NT2/D1 (cell line): ENCODE measurements around the gene HOXA3.
A peak's percentile ranks its signal among the peaks of the same experiment; 100 is the strongest.

Experiments
- DNase-seq: peaks from one replicate; pipeline ENCODE4 v3.0.0-alpha.2; 2011; ENCODE audit warnings: low read depth, low spot score
- H3K27me3 ChIP-seq: 2 replicates; pipeline ENCODE4 v1.6.0; 2011; ENCODE audit warnings: mild to moderate bottlenecking; ENCODE audit not compliant: insufficient read length, insufficient read depth
- H3K36me3 ChIP-seq: 2 replicates; pipeline ENCODE4 v1.6.1; 2011; ENCODE audit warnings: mild to moderate bottlenecking, low read length, mixed read lengths; ENCODE audit not compliant: insufficient read depth, insufficient read length
- H3K4me1 ChIP-seq: 2 replicates; pipeline ENCODE4 v1.5.1; 2011; ENCODE audit not compliant: insufficient read depth, insufficient read length
- H3K4me3 ChIP-seq: 2 replicates; pipeline ENCODE4 v1.5.1; 2011; ENCODE audit warnings: low read depth; ENCODE audit not compliant: insufficient read length
- H3K9ac ChIP-seq: 2 replicates; pipeline ENCODE4 v1.6.0; 2011; ENCODE audit warnings: low read depth; ENCODE audit not compliant: insufficient read length
- H3K9me3 ChIP-seq: 2 replicates; pipeline ENCODE4 v1.5.1; 2011; ENCODE audit warnings: mild to moderate bottlenecking, low read length; ENCODE audit not compliant: insufficient read depth
- SUZ12 ChIP-seq: IDR thresholded peaks from 2 replicates; pipeline ENCODE4 v1.6.1; 2011; ENCODE audit not compliant: insufficient read length, insufficient read depth; ENCODE audit errors: extremely low read depth
- YY1 ChIP-seq: IDR thresholded peaks from 2 replicates; pipeline ENCODE4 v1.6.1; 2011; ENCODE audit not compliant: insufficient read length, insufficient read depth
- ZNF274 ChIP-seq: IDR thresholded peaks from 2 replicates; pipeline ENCODE4 v1.6.1; 2011; ENCODE audit warnings: mild to moderate bottlenecking, low read depth, low read length

HOXA3 gene

DNA sequence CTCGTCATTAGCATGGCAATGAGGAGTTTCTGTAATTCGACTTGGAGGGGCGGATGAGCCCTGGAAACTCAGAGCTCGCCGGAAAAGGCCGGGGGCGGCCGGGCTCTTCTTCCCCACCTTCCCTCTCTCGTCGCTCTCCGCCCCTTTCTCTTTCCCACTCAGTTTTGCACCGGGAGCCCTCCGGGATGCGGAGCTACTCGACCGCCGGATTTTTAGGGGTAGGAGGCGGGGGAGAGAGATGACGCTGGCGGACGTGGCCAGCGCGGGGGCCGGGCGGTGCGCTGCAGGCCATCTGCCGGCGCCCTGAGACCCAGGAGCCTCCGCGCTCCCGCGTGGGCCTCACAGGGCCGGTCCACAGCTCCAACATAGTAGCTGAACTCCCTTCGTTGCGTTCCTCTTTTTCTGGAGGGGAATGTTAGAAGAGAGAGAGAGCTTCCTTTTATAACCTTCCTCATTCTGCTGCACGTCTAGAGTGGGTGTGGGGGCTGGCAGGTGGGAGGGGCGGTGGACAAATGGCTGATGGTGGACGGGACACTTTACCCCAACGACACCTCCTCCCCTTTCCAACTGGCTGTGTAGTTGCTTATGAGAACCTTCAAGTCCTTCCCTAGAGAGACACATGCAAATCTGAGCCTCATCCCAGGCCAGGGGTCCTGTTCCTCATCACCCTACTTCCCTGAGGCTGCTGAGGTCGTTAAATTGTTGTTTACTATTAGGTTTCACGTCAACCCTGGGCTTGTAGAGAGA is 55.4 kb downstream of the HOXA3 start:
- H3K27me3 ChIP-seq, result peaks cover 94% of the 10 kb centered on the region
- TF ChIP-seq ZNF274, result no peak
- no peak for TF ChIP-seq SUZ12
- no peak for TF ChIP-seq YY1
- H3K4me3 ChIP-seq, result peak overlapping the region; percentile 60
- no peaks in the 10 kb centered on the region for H3K9me3 ChIP-seq
- DNase-seq, result no peak
- peaks cover 13% of the 10 kb centered on the region for H3K4me1 ChIP-seq
- peak overlapping the region; percentile 76 for H3K9ac ChIP-seq
- H3K36me3 ChIP-seq, result peaks cover 9% of the 10 kb centered on the region

DNA sequence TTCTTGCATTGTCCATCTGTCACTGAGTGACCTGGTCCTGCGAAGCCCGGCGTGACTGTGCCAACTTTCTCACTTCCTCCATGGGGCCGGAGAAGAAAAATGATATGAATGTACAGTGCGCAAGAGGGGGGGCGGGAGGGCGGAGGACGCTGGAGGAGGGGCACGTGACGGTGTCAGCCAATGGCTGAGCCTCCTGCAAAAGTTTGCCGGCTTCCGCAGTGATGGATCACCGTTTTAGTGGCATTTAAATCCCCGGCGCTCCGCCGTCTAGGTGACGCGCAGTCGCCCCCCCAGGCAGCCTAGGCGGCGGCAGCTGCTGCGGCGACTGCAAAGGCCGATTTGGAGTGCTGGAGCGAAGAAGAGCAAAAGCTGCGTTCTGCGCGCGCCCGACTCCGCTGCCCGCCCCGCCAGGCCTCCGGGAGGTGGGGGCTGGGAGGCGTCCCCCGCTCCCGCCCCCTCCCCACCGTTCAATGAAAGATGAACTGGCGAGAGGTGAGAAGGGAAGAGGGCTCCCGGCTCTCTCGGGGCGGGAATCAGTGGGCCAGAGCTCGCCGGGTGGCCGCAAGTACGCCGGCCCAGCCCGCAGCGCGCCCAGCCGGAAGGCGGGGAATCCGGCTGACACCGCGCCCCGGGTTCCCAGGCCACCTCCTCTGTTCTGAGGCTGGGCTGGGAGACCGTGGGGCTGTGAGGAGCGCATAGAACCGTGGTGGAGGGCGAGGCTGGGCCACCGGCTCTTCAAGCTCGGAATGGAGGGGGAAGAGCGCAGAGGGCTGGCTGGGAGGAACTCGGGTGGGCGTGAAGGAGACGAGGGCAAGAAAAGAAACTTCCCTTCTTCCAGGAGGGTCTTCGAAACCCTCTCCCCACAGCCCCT is 56.3 kb downstream of the HOXA3 start, which contains the start of gene HOXA1:
Gene HOXA1, minus strand, starts transcription at position 104 of the 871 bp plus-strand sequence. Its CDS starts 88 bp downstream, at position 16.
- Histone ChIP-seq H3K4me1 (peaks cover 13% of the 10 kb centered on the region), H3K36me3 (peaks cover 9% of the 10 kb centered on the region), H3K9ac (peak within 1 kb of the TSS; percentile 76), H3K4me3 (peak within 1 kb of the TSS; percentile 60), H3K9me3 (no peaks in the 10 kb centered on the region), H3K27me3 (peaks cover 89% of the 10 kb centered on the region)
- TF ChIP-seq ZNF274, result no peak
- no peak for TF ChIP-seq SUZ12
- TF ChIP-seq YY1, result no peak
- no peak for DNase-seq

DNA sequence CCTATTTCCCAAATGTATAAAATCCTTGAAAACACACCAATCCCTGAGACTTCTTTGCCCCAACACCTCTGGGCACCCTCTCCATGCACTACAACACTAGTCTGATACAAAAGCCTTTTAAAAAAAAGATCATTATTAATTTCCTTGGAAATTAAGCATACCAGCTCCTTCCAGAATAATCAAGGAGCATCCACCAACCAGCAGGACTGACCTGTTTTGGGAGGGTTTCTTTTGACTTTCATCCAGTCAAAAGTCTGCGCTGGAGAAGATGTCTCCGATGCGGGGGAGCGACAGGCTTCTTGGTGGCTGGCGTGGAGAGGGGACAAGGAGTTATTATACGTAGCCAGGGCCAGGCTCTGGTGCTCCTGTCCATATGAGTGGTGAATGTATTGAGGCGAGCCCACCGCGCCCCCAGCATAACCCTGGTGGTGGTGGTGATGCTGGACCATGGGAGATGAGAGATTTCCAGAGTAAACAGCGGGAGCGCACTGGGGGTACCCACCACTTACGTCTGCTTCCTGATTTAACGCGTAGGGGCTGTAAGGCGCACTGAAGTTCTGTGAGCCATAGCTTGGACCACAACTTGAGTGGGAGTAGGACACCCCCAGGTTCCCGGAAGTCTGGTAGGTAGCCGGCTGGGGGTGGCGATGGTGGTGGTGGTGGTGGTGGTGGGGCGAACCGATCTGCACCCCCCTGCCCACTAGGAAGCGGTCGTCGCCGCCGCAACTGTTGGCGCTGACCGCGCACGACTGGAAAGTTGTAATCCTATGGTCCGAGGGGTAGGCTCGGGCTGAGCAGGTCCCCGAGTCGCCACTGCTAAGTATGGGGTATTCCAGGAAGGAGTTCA is 57.1 kb downstream of the HOXA3 start:
- Histone ChIP-seq H3K9me3 (no peaks in the 10 kb centered on the region), H3K27me3 (peaks cover 81% of the 10 kb centered on the region), H3K4me1 (peaks cover 11% of the 10 kb centered on the region), H3K9ac (no peak overlapping the region), H3K4me3 (peak overlapping the region; percentile 60), H3K36me3 (peaks cover 9% of the 10 kb centered on the region)
- no peak for DNase-seq
- TF ChIP-seq ZNF274 (no peak), YY1 (no peak), SUZ12 (no peak)

DNA sequence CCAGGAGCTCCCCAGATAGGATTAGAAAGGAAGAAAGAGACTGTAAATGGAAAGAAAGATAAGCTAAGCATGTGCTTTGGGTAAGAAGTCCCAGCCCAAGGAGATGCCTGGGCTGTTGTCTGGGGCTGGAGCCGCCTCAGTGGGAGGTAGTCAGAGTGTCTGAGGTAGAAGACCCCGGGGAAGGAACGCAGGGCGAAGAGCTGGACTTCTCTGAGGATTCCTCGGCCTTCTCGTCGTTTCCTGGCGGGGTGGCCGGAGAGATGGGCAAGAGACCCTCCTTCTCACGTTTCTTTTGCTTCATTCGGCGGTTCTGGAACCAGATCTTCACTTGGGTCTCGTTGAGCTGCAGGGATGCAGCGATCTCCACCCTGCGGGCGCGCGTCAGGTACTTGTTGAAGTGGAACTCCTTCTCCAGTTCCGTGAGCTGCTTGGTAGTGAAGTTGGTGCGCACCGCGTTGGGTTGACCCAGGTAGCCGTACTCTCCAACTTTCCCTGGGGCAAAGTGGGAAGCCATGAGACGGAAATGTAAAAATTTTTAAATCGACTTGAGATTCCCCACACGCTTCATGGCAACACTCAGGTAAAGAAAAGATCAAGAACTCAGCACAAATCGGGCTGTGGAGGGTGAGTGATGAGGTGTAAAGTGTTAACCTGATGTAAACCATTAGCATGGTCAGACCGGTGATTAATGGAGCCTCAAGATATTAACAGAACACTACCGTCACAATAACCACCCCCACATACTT is 57.9 kb downstream of the HOXA3 start:
- Histone ChIP-seq H3K9ac (no peak overlapping the region), H3K27me3 (peaks cover 76% of the 10 kb centered on the region)

DNA sequence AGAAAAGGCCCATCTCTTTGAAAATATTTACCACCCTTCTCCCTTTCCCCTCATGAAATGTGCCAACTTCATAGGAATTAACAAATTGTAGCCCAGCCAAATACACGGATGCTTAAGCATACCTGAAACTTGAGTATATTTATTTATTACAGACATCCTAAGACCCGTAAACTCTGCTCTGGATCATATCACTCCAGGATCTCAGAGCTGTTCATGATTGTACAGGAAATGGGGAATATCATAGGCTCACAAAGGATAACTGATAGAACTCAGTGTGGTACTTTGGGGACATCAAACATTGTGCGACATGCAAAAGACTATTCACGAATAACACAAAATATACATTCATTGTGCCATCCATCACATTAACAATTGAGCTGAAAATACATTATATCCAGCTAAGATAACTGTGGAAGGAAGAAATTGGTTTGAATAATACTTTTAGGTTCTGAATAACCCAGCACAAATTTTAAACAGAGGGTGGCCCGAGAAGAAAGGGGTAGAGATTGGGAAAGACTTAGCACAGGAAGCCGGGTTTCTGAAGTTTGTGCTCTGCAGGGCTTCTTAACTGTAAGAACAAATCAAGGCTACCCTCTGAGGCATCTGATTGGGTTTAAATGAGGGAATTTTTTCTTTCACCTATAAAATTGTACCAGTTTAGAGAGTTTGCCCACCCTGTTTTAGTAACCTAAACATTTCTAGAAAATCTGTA is 59.0 kb downstream of the HOXA3 start:
- Histone ChIP-seq H3K4me1 (peaks cover 11% of the 10 kb centered on the region), H3K9me3 (peaks cover 3% of the 10 kb centered on the region; the same call in 1 of the 2 replicates), H3K4me3 (no peak overlapping the region), H3K27me3 (peaks cover 68% of the 10 kb centered on the region), H3K36me3 (no peaks in the 10 kb centered on the region), H3K9ac (no peak overlapping the region)
- TF ChIP-seq YY1 (no peak), SUZ12 (no peak), ZNF274 (no peak)
- DNase-seq, result no peak

More for the DNA sequence above, 57.9 kb downstream of the HOXA3 start:
- peaks cover 11% of the 10 kb centered on the region for H3K4me1 ChIP-seq
- no peak for TF ChIP-seq SUZ12
- no peak for TF ChIP-seq ZNF274
- TF ChIP-seq YY1, result no peak
- DNase-seq, result no peak
- H3K4me3 ChIP-seq, result no peak overlapping the region
- no peaks in the 10 kb centered on the region for H3K9me3 ChIP-seq
- H3K36me3 ChIP-seq, result peaks cover 5% of the 10 kb centered on the region

DNA sequence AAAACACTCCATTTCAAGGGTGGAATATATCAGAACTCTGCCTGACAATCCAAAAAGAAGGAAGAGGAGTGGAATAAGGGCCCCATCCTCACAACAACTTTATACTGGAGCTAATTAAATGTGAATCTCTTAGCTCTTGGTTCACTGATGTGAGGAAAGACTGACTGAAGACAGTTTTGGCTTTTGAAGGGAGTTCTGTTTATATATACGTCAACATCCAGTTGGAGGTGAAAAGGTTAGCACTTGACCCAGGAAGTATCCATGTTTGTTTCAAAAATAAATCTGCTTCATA is 59.6 kb downstream of the HOXA3 start:
- no peak overlapping the region for H3K9ac ChIP-seq
- peaks cover 9% of the 10 kb centered on the region; the same call in 1 of the 2 replicates for H3K9me3 ChIP-seq
- peaks cover 63% of the 10 kb centered on the region for H3K27me3 ChIP-seq
- DNase-seq, result no peak
- H3K36me3 ChIP-seq, result no peaks in the 10 kb centered on the region
- H3K4me3 ChIP-seq, result no peak overlapping the region
- peaks cover 11% of the 10 kb centered on the region for H3K4me1 ChIP-seq
- TF ChIP-seq SUZ12 (no peak), YY1 (no peak), ZNF274 (no peak)
